HG02973 (cell line): Measurements from ENCODE around the gene MERTK.
"Not testable (repeated sequence)": the region's sequence is repeated elsewhere in the genome, so short reads cannot be mapped to it uniquely, and the experiment has no call there.

Experiments
- ATAC-seq: cut with Tn5 transposase; IDR thresholded peaks from one replicate; pipeline ENCODE4 v1.9.1; 2021; ENCODE audit warnings: moderate library complexity; ENCODE audit not compliant: unreplicated experiment

MERTK gene

DNA sequence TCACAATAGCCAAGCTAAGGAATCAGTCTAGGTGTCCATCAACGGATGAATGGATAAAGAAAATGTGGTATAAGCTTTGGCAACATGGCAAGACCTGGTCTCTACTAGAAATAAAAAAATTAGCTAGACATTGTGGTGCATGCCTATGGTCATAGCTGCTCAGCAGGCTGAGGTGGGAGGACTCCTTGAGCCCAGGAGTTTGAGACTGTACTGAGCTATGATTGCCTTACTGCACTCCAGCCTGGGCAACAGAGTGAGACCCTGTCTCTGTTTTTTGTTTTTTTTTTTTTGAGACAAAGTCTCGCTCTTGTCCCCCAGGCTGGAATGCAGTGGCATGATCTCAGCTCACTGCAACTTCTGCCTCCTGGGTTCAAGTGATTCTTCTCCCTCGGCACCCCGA lies 11.6 kb downstream of the MERTK start:
- ATAC-seq: not testable (repeated sequence)

DNA sequence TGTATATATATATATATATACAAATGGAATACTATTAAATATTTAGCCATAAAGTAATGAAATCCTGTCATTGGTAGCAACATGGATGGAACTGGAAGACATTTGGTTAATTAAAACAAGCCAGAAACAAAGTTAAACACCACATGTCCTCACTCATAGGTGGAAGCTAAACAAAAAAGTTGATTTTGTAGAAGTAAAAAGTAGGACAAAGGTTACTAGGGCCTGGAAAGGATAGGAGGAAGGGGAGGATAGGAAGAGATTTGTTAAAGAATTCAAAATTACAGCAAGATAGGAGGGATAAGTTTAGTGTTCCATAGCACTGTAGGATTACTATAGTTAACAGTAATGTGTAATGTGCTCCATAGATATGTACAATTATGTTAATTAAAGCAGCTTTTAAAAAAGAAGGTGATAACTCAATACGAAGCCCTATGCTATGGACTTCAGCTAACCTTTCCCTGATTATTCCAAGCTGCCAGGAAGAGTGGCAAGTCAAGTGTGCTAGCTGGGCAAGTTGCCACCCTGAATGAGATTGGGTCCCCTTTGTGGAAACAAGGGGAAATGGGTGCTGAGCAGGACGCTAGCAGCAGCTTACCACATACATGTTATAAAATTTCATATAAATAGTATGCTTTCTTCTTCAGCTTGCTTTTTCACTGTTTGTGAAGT lies 12.3 kb downstream of the MERTK start:
- no peak for ATAC-seq

DNA sequence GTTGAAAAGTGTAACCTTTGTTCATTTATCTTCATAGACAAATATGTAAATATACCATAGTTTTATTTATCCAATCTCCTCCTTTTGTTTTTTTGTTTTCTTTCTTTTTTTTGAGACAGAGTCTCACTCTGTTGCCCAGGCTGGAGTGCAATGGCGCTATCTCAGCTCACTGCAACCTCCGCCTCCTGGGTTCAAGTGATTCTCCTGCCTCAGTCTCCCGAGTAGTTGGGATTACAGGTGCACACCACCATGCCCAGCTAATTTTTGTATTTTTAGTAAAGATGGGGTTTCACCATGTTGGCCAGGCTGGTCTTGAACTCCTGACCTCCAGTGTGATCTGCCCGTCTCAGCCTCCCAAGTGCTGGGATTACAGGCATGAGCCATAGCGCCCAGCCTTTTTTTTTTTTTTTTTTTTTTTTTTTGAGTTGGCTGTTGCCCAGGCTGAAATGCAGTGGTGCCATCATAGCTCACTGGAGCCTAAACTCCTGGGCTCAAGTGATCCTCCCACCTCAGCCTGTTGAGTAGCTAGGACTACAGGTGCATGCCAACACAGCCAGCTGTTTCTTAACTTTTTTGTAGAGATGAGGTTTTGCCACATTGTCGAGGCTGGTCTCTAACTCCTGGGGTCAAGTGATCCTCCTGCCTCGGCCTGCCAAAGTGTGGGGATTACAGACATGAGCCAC lies 13.0 kb downstream of the MERTK start:
- not testable (repeated sequence) for ATAC-seq

DNA sequence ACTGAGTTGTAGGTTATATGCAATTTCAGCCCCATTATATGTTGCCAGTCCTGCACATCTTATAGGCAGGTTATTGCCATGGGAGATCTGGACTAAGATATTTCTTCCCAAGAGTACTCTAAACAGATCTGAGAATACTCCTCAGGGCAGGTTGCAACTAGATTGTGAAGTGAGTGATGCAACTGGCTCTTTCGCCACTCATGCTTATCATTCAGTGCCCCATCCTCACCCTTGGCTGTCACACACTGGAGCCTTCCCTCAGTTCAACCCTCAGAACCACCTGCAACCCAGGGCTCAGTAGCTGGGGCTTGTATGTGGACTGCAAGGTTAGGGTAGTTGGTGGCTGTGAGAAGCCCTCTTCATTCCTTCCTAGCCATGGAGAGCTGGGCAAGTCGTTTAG lies 14.1 kb downstream of the MERTK start:
- no peak for ATAC-seq

DNA sequence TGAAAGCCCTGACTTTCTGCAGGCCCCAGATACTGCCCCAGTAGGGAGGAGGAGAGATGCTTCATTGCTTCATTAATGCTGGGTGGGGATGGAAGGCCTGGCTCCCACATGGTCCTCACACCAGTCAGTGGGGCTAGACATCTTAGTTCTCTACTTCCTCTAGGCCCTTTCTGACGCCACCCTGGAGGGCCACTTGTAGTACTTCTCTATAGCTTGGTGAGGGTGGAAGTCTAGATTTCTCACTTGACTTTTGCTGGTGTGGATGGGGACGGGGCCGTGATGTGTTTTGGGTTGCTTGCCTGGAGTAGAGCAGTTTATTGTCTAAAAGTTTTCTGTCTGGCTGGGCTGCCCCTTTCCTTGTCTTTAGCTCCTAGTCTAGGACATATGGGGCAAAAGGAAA lies 18.7 kb downstream of the MERTK start:
- ATAC-seq: no peak

DNA sequence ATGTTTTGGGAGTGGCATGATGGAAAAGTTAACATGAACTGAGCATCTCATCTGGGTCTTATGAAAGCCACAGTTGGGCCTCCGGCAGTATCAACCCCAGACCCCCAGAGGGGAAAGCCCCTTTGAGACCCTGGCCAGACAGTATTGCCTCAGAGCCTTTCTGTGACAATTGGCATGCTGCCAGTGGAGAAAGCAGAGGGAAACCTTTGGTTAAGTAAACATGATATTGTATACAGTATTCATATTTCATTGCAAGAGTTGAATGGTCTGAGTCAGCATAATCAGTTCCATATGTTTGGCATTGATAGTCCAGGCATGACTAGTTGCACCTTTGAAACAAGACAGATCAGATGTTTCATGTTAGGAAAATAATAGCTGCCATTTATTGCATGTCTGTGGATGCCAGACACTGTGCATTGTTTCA lies 20.0 kb downstream of the MERTK start:
- ATAC-seq: no peak

DNA sequence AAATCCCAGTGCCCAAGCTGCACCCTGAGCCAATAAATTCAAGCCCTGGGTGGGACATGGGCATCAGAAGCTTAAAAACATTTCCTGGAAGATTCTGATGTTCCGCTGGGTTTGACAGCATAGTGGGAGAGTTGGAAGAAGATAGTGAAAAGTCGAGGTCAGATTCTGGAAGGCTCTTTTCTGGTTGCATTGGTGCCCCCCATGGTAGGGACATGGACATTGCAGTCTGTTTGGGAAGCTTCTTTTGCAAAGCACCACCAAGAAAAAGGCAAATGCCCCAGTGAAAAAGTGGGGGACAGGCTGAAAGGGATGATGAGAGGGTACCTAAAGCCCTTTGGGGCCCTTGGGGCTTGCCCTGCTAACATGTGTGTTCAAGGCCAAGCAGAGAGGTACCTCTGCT lies 21.0 kb downstream of the MERTK start:
- no peak for ATAC-seq

DNA sequence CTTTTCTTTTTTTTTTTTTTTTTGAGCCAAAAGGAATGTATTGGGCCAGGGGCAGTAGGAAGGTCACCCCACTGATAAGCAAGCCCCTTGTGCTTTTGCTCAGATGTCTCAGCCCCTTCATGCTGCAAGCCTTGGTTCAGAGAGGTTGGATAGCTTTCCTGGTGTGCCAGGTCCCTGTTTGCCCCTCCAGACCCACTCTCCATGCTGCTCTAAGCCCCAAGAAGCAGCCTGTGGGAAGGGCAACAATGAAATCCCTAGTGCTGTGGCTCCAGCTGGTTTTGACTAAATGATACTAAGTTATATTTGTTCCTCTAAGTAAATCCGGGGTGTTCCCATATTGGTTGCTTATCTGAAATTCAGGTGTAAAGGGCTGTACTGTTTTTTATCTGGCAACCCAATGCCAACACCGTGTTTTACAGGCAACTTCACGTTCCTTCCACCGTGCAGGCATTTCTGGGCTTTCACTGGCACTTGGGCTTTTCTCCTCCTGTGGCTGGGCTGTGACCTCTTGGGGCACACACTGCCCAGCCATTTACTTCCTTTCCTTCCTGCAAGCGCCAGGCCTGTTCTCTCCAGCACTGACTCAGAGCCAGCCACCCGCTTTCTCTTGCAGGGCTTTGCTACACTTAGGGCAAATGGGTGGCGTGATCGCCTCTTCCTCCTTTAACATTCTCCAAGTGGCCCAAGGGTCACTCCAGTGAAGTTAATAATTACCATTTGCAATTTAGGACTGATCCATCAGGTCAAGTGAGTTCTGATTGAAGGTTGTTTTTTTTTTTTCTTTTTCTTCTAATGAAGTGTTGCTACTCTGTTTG lies 21.6 kb downstream of the MERTK start:
- no peak for ATAC-seq

DNA sequence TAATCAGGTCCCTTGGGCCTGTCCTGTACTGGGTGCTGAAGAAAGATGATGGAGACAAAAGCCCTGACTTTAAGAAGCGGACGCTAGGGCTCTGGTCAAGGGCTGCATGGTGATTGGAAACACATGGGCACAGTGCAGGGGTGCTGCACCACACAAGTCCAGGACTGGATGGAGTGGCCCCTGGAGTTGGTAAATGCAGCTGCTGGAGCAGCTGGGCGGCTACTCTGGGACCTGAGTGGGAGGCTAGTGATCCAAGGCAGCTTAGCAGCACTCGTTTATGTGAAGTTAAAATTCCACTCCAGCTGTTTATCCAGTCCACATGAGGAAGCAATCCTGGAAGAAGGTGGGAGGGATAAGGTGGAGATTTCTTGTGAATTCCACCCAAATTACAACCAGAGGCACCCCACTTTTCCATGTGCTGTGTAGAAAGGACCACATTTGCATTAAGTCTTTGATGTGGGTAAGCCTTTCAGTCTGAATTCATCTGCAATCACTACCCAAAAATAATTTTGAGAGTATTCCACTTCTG lies 24.9 kb downstream of the MERTK start:
- no peak for ATAC-seq

DNA sequence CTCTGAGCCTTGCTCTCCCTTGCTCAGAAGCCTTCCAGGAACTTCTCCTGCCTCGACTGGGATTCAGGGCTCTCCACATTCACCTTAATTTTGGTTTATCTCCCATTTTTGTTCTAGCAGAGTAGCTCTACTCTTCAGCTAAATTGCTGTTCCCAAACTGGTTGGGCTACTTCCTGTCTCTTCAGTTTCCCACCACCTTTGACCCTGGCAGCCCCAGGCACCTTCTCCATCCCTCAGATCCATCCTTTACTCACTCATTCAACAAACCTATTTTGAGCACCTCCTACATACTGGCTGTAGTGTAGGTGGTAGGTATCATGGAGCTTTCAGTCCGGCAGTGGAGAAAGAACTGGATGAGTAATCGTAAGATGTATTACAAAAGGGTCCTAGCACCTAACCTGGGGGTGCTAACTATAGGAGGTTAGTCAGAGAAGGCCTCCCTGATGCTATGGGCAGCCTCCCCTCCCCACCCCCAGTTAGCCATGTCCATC lies 26.3 kb downstream of the MERTK start:
- ATAC-seq: no peak

DNA sequence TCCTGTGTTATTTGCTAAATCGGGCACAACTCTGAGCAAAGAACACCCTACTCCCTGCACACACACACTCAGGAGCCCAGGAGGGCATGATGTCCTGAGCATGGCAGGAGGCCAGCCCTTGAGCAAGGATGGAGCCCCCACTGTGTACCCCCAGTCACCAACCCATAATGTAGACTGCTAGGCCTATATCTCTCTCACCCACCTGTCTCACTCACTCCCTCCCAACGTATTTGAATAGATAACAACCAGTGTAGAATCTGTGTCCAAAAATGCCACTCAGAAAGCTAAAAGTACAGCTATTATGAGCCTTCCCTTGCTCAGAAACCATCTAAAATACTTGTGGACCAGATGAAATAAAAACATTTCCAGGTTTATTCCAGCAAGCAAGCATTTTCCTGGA lies 29.3 kb downstream of the MERTK start:
- ATAC-seq: no peak

DNA sequence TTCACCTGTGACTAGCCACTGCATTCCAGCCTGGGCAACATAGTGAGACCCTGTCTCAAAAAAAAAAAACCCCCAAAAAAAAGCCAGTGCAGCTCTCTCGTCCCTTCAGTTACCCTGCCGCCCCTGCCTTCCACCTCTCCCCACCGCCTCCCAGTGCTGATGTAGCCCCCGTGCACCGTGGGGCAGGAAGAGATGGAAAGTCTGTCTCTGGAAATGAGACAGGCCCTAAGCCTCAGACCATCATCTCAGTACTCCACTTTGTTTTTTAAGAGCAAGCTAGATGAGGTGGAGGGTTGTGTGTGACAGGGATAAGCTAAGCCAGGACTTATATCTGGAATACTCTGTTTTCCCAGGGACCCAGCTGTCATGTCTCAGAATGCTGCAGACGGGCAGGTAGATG lies 32.0 kb downstream of the MERTK start:
- no peak for ATAC-seq

DNA sequence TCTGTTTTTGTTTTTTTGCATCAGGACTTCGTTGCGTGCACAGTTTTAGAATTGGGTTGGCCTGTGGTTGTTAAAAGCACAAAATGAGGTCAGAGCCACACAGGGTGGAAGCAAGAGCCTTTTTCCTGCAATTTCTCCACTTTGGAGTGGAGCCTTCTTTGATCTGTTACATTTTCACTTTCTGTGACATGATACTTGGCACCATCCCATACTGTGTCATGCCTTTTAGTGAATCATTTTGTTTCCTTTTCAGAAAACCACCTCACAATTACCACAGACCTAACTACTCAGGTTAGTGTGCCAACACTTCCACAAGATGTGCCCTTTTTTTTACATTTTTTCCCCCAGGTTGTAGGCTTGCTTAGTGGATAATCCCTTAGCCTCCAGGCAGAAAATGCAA lies 32.5 kb downstream of the MERTK start:
- ATAC-seq: no peak

DNA sequence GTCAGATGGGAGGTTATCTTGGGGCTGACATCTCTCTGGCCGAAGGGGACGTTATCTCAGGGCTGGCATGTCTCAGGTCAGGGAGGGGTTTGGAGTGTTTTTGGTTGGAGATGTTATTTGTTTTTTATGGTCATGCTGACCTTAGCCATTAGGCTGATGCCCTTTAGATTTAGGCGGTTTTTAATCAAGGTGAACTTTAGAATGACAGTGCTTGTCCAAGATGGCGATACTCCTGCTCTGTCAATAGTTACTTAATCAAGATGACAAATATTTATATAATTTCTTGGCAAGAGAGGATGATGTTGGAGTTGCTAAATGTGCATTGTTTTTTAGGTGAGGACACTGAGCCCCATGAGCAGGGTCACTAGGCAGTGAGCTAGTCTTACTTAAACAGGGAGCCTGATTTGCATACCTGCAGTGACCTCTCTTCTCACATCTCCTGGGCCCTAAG lies 34.5 kb downstream of the MERTK start:
- no peak for ATAC-seq

DNA sequence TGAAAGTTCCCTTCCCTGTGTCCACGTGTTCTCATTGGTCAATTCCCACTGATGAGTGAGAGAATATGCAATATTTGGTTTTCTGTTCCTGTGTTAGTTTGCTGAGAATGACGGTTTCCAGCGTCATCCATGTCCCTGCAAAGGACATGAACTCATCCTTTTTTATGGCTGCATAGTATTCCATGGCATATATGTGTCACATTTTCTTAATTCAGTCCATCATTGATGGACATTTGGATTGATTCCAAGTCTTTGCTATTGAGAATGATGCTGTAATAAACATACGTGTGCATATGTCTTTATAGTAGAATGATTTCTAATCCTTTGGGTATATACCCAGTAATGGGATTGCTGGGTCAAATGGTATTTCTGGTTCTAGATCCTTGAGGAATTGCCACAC lies 35.5 kb downstream of the MERTK start:
- not testable (repeated sequence) for ATAC-seq

DNA sequence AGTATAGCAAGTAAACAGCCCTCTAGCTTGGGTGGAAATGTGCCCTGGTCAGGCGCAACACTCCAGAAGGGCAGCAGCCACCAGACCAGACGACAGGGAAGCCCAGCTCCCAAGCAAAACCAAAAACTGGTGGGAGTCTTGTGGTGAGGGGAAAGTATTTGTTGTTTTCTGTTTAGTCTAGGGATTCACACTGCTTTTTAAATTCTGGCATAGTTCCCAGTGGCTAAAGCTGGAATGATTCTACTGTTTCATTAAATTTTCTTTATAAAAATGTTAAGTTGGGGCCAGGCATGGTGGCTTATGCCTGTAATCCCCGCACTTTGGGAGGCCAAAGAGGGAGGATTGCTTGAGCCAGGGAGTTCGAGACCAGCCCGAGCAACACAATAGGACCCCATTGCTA lies 38.5 kb downstream of the MERTK start:
- ATAC-seq: no peak

DNA sequence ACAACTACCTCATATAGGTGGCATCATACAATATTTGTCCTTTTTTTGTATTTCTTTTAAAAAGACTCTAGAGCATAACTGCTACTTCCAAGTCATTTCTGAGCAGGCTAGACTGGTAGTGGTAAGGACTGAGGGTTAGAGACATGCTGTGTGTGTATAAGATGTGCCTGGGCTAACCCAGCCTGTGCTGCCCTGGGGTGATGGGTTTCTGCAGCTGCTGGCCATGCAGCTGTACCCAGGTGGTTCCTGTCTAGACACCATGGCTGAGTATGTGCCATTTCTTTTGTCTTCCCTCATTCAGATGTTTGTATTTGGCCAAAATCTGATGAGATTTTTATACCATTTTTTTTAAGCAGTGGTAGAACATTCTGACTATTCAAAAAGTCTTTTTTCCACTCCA lies 40.0 kb downstream of the MERTK start:
- no peak for ATAC-seq

DNA sequence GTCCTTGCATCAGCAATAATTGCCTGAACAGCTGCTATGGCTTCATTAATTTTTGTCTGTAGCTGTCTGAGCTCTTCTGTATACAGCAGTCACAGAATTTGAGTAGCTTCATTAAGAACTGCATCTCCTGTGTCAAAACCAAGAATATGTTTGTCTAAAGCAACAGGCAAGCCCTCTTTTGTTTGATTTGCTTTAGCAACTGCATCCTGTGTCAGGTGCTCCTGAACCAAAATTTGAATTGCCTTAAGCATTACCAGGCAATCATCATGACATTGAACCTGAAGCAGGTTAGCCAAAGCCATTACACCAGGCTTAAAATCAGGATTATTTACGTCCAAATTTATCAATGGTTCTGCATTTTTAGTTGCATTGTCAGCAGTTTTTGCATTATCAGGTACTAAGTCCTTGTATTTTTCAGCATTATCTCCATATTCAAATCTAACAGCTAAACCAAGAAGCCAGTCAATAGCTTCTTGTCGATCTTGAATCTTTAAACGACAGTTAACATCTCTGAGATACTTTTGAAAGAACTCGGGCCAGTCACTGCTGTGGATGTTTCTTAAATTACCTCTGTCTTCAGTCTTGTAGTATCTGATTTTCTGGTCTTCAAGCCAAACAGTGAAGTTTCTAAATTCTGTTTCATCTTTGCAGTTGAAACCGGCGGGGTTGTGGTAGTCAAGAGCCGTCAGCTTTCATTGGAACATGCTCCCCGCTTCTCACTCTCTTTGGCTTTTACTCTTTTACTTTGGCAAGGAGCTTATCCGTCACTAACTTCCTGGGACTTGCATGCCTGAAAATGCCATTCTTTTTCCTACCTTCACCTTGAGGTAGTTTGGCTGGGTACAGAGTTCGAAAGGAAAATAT lies 42.2 kb downstream of the MERTK start:
- ATAC-seq: no peak

DNA sequence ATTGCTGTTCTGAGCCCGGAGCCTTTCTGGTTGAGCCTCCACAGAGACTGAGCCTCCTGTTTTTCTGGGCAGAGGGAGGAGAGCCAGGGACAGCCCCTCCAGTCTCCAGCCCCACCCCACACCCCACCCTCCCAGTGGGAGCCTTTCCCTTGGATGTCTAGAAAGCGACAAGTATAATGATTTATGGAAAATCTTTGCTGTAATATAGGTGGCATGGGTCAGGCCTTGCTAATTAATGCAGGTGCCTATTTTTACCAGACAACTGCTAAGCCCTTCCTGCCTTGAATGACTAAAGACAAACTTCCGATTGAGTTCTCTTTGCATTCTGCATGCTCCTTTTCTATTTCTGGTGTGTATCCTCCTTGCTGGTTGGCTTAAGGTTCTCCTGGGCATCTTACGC lies 43.1 kb downstream of the MERTK start:
- no peak for ATAC-seq

DNA sequence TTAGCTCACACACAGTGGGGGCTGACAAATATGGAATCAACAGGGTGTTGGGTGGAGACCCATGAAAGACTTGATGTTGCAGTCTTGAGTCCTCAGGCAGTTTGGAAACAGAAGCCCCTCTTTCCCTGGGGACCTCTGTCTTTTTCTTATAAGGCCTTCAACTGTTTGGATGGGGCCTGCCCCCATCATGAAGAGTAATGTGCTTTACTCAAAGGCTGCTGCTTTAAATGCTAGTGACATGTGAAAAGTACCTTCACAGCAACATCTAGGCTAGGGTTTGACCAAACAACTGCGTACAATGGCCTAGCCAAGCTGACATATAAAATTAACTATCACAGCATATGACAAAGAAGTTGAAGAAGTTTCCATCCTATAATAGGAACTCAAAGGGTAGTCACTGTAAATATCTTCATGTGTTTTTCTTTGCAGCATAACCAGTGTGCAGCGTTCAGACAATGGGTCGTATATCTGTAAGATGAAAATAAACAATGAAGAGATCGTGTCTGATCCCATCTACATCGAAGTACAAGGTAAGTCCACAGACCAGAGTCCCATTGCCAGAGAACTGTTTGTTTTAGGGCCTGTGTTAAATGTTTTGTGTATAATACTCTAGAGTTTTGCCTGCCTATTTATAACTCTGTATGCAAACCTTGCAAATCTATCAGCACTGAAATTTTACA lies 46.3 kb downstream of the MERTK start:
- ATAC-seq: no peak
